HG02943 (cell line): Measurements from ENCODE around the gene NLE1.

ENCODE experiments used
- ATAC-seq: cut with Tn5 transposase; IDR thresholded peaks from one replicate; pipeline ENCODE4 v1.9.1; 2021; ENCODE audit warnings: mild to moderate bottlenecking, low read depth, moderate library complexity; ENCODE audit not compliant: unreplicated experiment

Gene NLE1

GRCh38 chr17:35088881-35089585 is 53.1 kb downstream of the NLE1 start:
- peak; percentile 73 for ATAC-seq

- ATAC-seq: no peak
Measured at GRCh38 chr17:35088356-35088880, 53.7 kb downstream of the NLE1 start.

GRCh38 chr17:35087731-35088355 is 54.3 kb downstream of the NLE1 start:
- no peak for ATAC-seq

GRCh38 chr17:35086931-35087573 is 55.1 kb downstream of the NLE1 start:
- no peak for ATAC-seq

- no peak for ATAC-seq
Measured at GRCh38 chr17:35086164-35086563, 55.9 kb downstream of the NLE1 start.

- ATAC-seq: no peak
Measured at GRCh38 chr17:35084987-35085386, 57.1 kb downstream of the NLE1 start.

- no peak for ATAC-seq
Measured at GRCh38 chr17:35083071-35083470, 59.0 kb downstream of the NLE1 start.

- ATAC-seq: no peak
Measured at GRCh38 chr17:35082073-35082657, 59.9 kb downstream of the NLE1 start.

GRCh38 chr17:35081638-35082037 is 60.5 kb downstream of the NLE1 start:
- no peak for ATAC-seq

- ATAC-seq: no peak
Measured at GRCh38 chr17:35080536-35080935, 61.6 kb downstream of the NLE1 start.

GRCh38 chr17:35079547-35080423 is 62.3 kb downstream of the NLE1 start:
- no peak for ATAC-seq
